ENCODE results near the gene ANO2.
"Not testable (repeated sequence)": the region's sequence is repeated elsewhere in the genome, so short reads cannot be mapped to it uniquely, and the experiment has no call there.

Gene ANO2

GRCh38 chr12:5570416-5570815 is 374.6 kb downstream of the ANO2 start:
- no peak for DNase-seq

- DNase-seq = no peak
These were observed 376.6 kb downstream of the ANO2 start for GRCh38 chr12:5568325-5568981.

GRCh38 chr12:5567016-5567725 is 377.9 kb downstream of the ANO2 start:
- no peak for DNase-seq

- no peak for DNase-seq
These were observed 379.0 kb downstream of the ANO2 start for GRCh38 chr12:5565933-5566599.

- DNase-seq = no peak
These were observed 382.5 kb downstream of the ANO2 start for GRCh38 chr12:5562581-5562980.

GRCh38 chr12:5561846-5562245 is 383.2 kb downstream of the ANO2 start:
- no peak for DNase-seq

- DNase-seq = no peak
These were observed 384.0 kb downstream of the ANO2 start for GRCh38 chr12:5561057-5561456.

GRCh38 chr12:5560265-5560664 is 384.8 kb downstream of the ANO2 start:
- no peak for DNase-seq

GRCh38 chr12:5557906-5558305 is 387.2 kb downstream of the ANO2 start:
- DNase-seq = no peak

GRCh38 chr12:5556946-5557673 is 387.9 kb downstream of the ANO2 start:
- no peak for DNase-seq

GRCh38 chr12:5556033-5556614 is 388.9 kb downstream of the ANO2 start:
- no peak for DNase-seq

- no peak for DNase-seq
These were observed 390.3 kb downstream of the ANO2 start for GRCh38 chr12:5554711-5555110.

- no peak for DNase-seq
These were observed 396.0 kb downstream of the ANO2 start for GRCh38 chr12:5549011-5549410.

- no peak for DNase-seq
These were observed 396.7 kb downstream of the ANO2 start for GRCh38 chr12:5548152-5548943.

- DNase-seq = no peak
These were observed 398.4 kb downstream of the ANO2 start for GRCh38 chr12:5546616-5547015.

GRCh38 chr12:5537771-5538170 is 407.3 kb downstream of the ANO2 start:
- DNase-seq = no peak

GRCh38 chr12:5537026-5537615 is 407.9 kb downstream of the ANO2 start:
- not testable (repeated sequence) for DNase-seq

GRCh38 chr12:5535541-5535940 is 409.5 kb downstream of the ANO2 start:
- no peak for DNase-seq

- no peak for DNase-seq
These were observed 410.4 kb downstream of the ANO2 start for GRCh38 chr12:5534426-5535199.

GRCh38 chr12:5533368-5533767 is 411.7 kb downstream of the ANO2 start:
- DNase-seq = no peak

GRCh38 chr12:5525783-5526367 is 419.2 kb downstream of the ANO2 start:
- no peak for DNase-seq
